OCI-LY1 (cell line): ENCODE measurements around the gene SYPL1.

Experiments
- H2AFZ ChIP-seq: fragments of 200-600 bp; sonication (generic), shearing (Covaris generic); 2 replicates; pipeline ENCODE4 v1.6.0; 2014; ENCODE audit warnings: antibody characterized with exemption, mild to moderate bottlenecking, low read length
- H3F3A ChIP-seq: fragments of 200-600 bp; sonication (generic), shearing (Covaris generic); 2 replicates; pipeline ENCODE4 v1.6.0; 2014; ENCODE audit warnings: mild to moderate bottlenecking, antibody characterized with exemption, low read length, moderate library complexity; ENCODE audit not compliant: insufficient read depth
- H3K27ac ChIP-seq: fragments of 200-600 bp; sonication (generic); 2 replicates; pipeline ENCODE4 v1.5.1; 2014; ENCODE audit warnings: low read length, mixed run types, mild to moderate bottlenecking, low read depth; ENCODE audit not compliant: poor library complexity, severe bottlenecking
- H3K27me3 ChIP-seq: fragments of 200-600 bp; sonication (generic); 2 replicates; pipeline ENCODE4 v1.6.0; 2014; ENCODE audit warnings: antibody characterized with exemption, mild to moderate bottlenecking, low read length, moderate library complexity; ENCODE audit not compliant: insufficient read depth
- H3K36me3 ChIP-seq: fragments of 200-600 bp; sonication (generic); 2 replicates; pipeline ENCODE4 v1.6.1; 2014; ENCODE audit warnings: mild to moderate bottlenecking, antibody characterized with exemption, low read length, moderate library complexity, mixed read lengths; ENCODE audit not compliant: insufficient read depth
- H3K4me1 ChIP-seq: fragments of 200-600 bp; sonication (generic); 2 replicates; pipeline ENCODE4 v1.5.1; 2014; ENCODE audit warnings: mild to moderate bottlenecking, low read length, moderate library complexity; ENCODE audit not compliant: insufficient read depth, severe bottlenecking
- H3K4me2 ChIP-seq: fragments of 200-600 bp; sonication (generic), shearing (Covaris generic); 2 replicates; pipeline ENCODE4 v1.6.1; 2014; ENCODE audit warnings: low read length
- H3K4me3 ChIP-seq: fragments of 200-600 bp; sonication (generic); 2 replicates; pipeline ENCODE4 v1.5.1; 2014; ENCODE audit warnings: low read length, low read depth, mild to moderate bottlenecking, mixed read lengths; ENCODE audit not compliant: poor library complexity, severe bottlenecking
- H3K79me2 ChIP-seq: fragments of 200-600 bp; shearing (Covaris generic); 2 replicates; pipeline ENCODE4 v1.6.1; 2016; ENCODE audit warnings: mixed run types, low read length, mixed read lengths; ENCODE audit not compliant: insufficient read depth
- H3K9ac ChIP-seq: fragments of 200-600 bp; sonication (generic), shearing (Covaris generic); 2 replicates; pipeline ENCODE4 v1.6.1; 2014; ENCODE audit warnings: mild to moderate bottlenecking, low read length, mixed read lengths
- H3K9me2 ChIP-seq: fragments of 200-600 bp; sonication (generic), shearing (Covaris generic); 2 replicates; pipeline ENCODE4 v1.6.1; 2014; ENCODE audit warnings: low read depth, mild to moderate bottlenecking, low read length, mixed read lengths
- H3K9me3 ChIP-seq: fragments of 200-600 bp; shearing (Covaris generic); 2 replicates; pipeline ENCODE4 v1.6.1; 2014; ENCODE audit warnings: low read length, mixed read lengths
- H4K20me1 ChIP-seq: fragments of 200-600 bp; sonication (generic), shearing (Covaris generic); 2 replicates; pipeline ENCODE4 v1.6.0; 2016; ENCODE audit warnings: mild to moderate bottlenecking, low read length; ENCODE audit not compliant: insufficient read depth
- CTCF ChIP-seq: fragments of 200-600 bp; sonication (generic), shearing (Covaris generic); IDR thresholded peaks from 2 replicates; pipeline ENCODE4 v1.5.1; 2017; ENCODE audit warnings: mild to moderate bottlenecking, antibody characterized with exemption, low read length, moderate library complexity, mixed read lengths
- EZH2 ChIP-seq: fragments of 200-600 bp; sonication (generic), shearing (Covaris generic); IDR thresholded peaks from 2 replicates; pipeline ENCODE4 v1.8.0; 2017; ENCODE audit warnings: borderline replicate concordance, mixed run types, mild to moderate bottlenecking, antibody characterized with exemption, low read length, moderate library complexity, mixed read lengths

SYPL1 gene

GRCh38 chr7:106067678-106068077 is 44.4 kb downstream of the SYPL1 start:
- no peaks in the 10 kb centered on the region for H3K9me2 ChIP-seq
- no peaks in the 10 kb centered on the region for H3K79me2 ChIP-seq
- H3K4me2 ChIP-seq, result no peak overlapping the region
- H3K36me3 ChIP-seq, result no peaks in the 10 kb centered on the region
- H4K20me1 ChIP-seq, result no peaks in the 10 kb centered on the region
- H3K4me1 ChIP-seq, result peaks cover 91% of the 10 kb centered on the region
- H3K9me3 ChIP-seq, result no peaks in the 10 kb centered on the region
- H3K4me3 ChIP-seq, result no peak overlapping the region
- H2AFZ ChIP-seq, result no peak overlapping the region
- peaks cover 15% of the 10 kb centered on the region for H3F3A ChIP-seq
- H3K9ac ChIP-seq, result no peak overlapping the region
- H3K27me3 ChIP-seq, result no peaks in the 10 kb centered on the region
- TF ChIP-seq EZH2 (no peak), CTCF (no peak)
- H3K27ac ChIP-seq, result peak overlapping the region; percentile 99

GRCh38 chr7:106065575-106066500 is 46.3 kb downstream of the SYPL1 start:
- Histone ChIP-seq H3K27ac (peak overlapping the region; percentile 99), H4K20me1 (no peaks in the 10 kb centered on the region), H3K79me2 (no peaks in the 10 kb centered on the region), H3K36me3 (no peaks in the 10 kb centered on the region), H3K4me3 (no peak overlapping the region), H3K9ac (peak overlapping the region; percentile 69; the same call in 1 of the 2 replicates), H3K9me2 (no peaks in the 10 kb centered on the region), H2AFZ (no peak overlapping the region), H3K4me1 (peaks cover 91% of the 10 kb centered on the region), H3F3A (peaks cover 9% of the 10 kb centered on the region; the same call in 1 of the 2 replicates), H3K27me3 (no peaks in the 10 kb centered on the region), H3K4me2 (no peak overlapping the region), H3K9me3 (no peaks in the 10 kb centered on the region)
- no peak for TF ChIP-seq CTCF
- TF ChIP-seq EZH2, result no peak

GRCh38 chr7:106064771-106065574 is 47.1 kb downstream of the SYPL1 start:
- Histone ChIP-seq H3K4me2 (peak overlapping the region; percentile 55), H4K20me1 (no peaks in the 10 kb centered on the region), H3K27ac (peak overlapping the region; percentile 99), H3K9me2 (no peaks in the 10 kb centered on the region), H3K79me2 (no peaks in the 10 kb centered on the region), H3K36me3 (no peaks in the 10 kb centered on the region), H3K9me3 (no peaks in the 10 kb centered on the region), H3F3A (peaks cover 9% of the 10 kb centered on the region; the same call in 1 of the 2 replicates), H3K9ac (peak overlapping the region; percentile 69), H3K4me3 (no peak overlapping the region), H3K27me3 (no peaks in the 10 kb centered on the region), H3K4me1 (peaks cover 91% of the 10 kb centered on the region), H2AFZ (no peak overlapping the region)
- TF ChIP-seq EZH2 (no peak), CTCF (no peak)
